H9 (cell line): ENCODE measurements around the gene GSTM1. TPM values are rescaled to one million over a fixed set of nuclear protein-coding genes. Genes with fewer than 3 reads are reported as not detected.

Experiments
- DNase-seq: peaks from one replicate; pipeline ENCODE4 v3.0.0-alpha.2; 2017
- H2AFZ ChIP-seq: one replicate; pipeline ENCODE4 v1.6.1; 2013; ENCODE audit warnings: mild to moderate bottlenecking, low read length, control low read depth, moderate library complexity
- H2AK5ac ChIP-seq: 2 replicates; pipeline ENCODE4 v1.6.1; 2013; ENCODE audit warnings: low read length, control low read depth, mixed read lengths; ENCODE audit not compliant: insufficient read length
- H2BK120ac ChIP-seq: one replicate; pipeline ENCODE4 v1.6.1; 2013; ENCODE audit warnings: low read depth, mild to moderate bottlenecking, low read length, control low read depth, inconsistent platforms; ENCODE audit not compliant: poor library complexity, severe bottlenecking
- H2BK12ac ChIP-seq: 2 replicates; pipeline ENCODE4 v1.6.1; 2013; ENCODE audit warnings: low read length, control low read depth, mixed read lengths, low read depth; ENCODE audit not compliant: insufficient read length
- H2BK15ac ChIP-seq: 2 replicates; pipeline ENCODE4 v1.6.1; 2013; ENCODE audit warnings: low read depth, low read length, control low read depth
- H2BK20ac ChIP-seq: one replicate; pipeline ENCODE4 v1.6.1; 2013; ENCODE audit warnings: low read depth, mild to moderate bottlenecking, low read length, control low read depth, inconsistent platforms; ENCODE audit not compliant: poor library complexity, severe bottlenecking
- H2BK5ac ChIP-seq: 2 replicates; pipeline ENCODE4 v1.6.1; 2013; ENCODE audit warnings: low read length, control low read depth, mixed read lengths; ENCODE audit not compliant: insufficient read length
- H3K14ac ChIP-seq: 2 replicates; pipeline ENCODE4 v1.6.1; 2013; ENCODE audit warnings: low read length, control low read depth; ENCODE audit not compliant: insufficient read depth
- H3K18ac ChIP-seq: 2 replicates; pipeline ENCODE4 v1.6.1; 2013; ENCODE audit warnings: low read depth, mild to moderate bottlenecking, mixed read lengths, low read length, control low read depth; ENCODE audit not compliant: insufficient read length
- H3K23ac ChIP-seq: 2 replicates; pipeline ENCODE4 v1.6.1; 2013; ENCODE audit warnings: low read length, control low read depth, mixed read lengths, low read depth; ENCODE audit not compliant: insufficient read length
- H3K23me2 ChIP-seq: 2 replicates; pipeline ENCODE4 v1.6.1; 2013; ENCODE audit warnings: low read depth, mild to moderate bottlenecking, mixed read lengths, low read length, control low read depth; ENCODE audit not compliant: insufficient read length, poor library complexity, severe bottlenecking
- H3K27ac ChIP-seq: 2 replicates; pipeline ENCODE4 v1.5.1; 2013; ENCODE audit warnings: low read length, control low read depth, mixed read lengths, low read depth; ENCODE audit not compliant: insufficient read length
- H3K27me3 ChIP-seq: 2 replicates; pipeline ENCODE4 v1.6.1; 2013; ENCODE audit warnings: low read length, control low read depth, inconsistent platforms; ENCODE audit not compliant: insufficient read depth
- H3K4ac ChIP-seq: 2 replicates; pipeline ENCODE4 v1.6.1; 2013; ENCODE audit warnings: low read depth, mild to moderate bottlenecking, control low read depth, inconsistent platforms, low read length, moderate library complexity
- H3K4me1 ChIP-seq: 2 replicates; pipeline ENCODE4 v1.6.1; 2013; ENCODE audit warnings: low read length, control low read depth, inconsistent platforms; ENCODE audit not compliant: insufficient read depth
- H3K4me2 ChIP-seq: 2 replicates; pipeline ENCODE4 v1.6.1; 2013; ENCODE audit warnings: low read length, control low read depth, mixed read lengths; ENCODE audit not compliant: insufficient read length, insufficient read depth
- H3K56ac ChIP-seq: 2 replicates; pipeline ENCODE4 v1.6.1; 2013; ENCODE audit warnings: low read depth, mild to moderate bottlenecking, mixed read lengths, low read length, control low read depth; ENCODE audit not compliant: insufficient read length
- H3K79me1 ChIP-seq: 2 replicates; pipeline ENCODE4 v1.6.1; 2013; ENCODE audit warnings: low read depth, mild to moderate bottlenecking, moderate library complexity, low read length, control low read depth, inconsistent platforms; ENCODE audit not compliant: insufficient read depth, poor library complexity, severe bottlenecking
- H3K79me2 ChIP-seq: 2 replicates; pipeline ENCODE4 v1.6.1; 2013; ENCODE audit warnings: low read length, control low read depth, inconsistent platforms; ENCODE audit not compliant: insufficient read depth
- H3K9ac ChIP-seq: 2 replicates; pipeline ENCODE4 v1.6.1; 2013; ENCODE audit warnings: low read length, control low read depth, mixed read lengths; ENCODE audit not compliant: insufficient read length; ENCODE audit errors: extremely low read depth
- H3K9me3 ChIP-seq: one replicate; pipeline ENCODE4 v1.6.1; 2013; ENCODE audit warnings: low read depth, low read length, inconsistent platforms; ENCODE audit not compliant: control insufficient read depth
- H3T11ph ChIP-seq: one replicate; pipeline ENCODE4 v1.6.1; 2013; ENCODE audit warnings: mild to moderate bottlenecking, low read length, control low read depth, inconsistent platforms
- H4K20me1 ChIP-seq: one replicate; pipeline ENCODE4 v1.6.1; 2013; ENCODE audit not compliant: control insufficient read depth, insufficient read length, insufficient read depth
- H4K5ac ChIP-seq: 2 replicates; pipeline ENCODE4 v1.6.1; 2013; ENCODE audit warnings: low read depth, mild to moderate bottlenecking, mixed read lengths, low read length, control low read depth; ENCODE audit not compliant: insufficient read length
- H4K8ac ChIP-seq: replicated peaks from 2 replicates; pipeline ENCODE4 v1.6.1; 2013; ENCODE audit warnings: low read length, control low read depth, mixed read lengths, low read depth; ENCODE audit not compliant: insufficient read length
- H4K91ac ChIP-seq: 2 replicates; pipeline ENCODE4 v1.6.1; 2013; ENCODE audit warnings: low read depth, mild to moderate bottlenecking, moderate library complexity, mixed read lengths, low read length, control low read depth; ENCODE audit not compliant: insufficient read length
- H3K27ac Mint-ChIP-seq, 3 experiments: 2 replicates in 2 of 3; 3 replicates in 1 of 3; pipeline ENCODE4 v1.8.0; 2020 to 2021; ENCODE audit warnings: mixed read lengths in 3 of 3, mild to moderate bottlenecking in 1 of 3, moderate library complexity in 1 of 3
- H3K27me3 Mint-ChIP-seq: 2 replicates; pipeline ENCODE4 v1.8.0; 2021; ENCODE audit warnings: low read depth, mild to moderate bottlenecking, moderate library complexity, mixed read lengths
- H3K36me3 Mint-ChIP-seq, 3 experiments: 2 replicates in 2 of 3; 3 replicates in 1 of 3; pipeline ENCODE4 v1.8.0; 2020 to 2021; ENCODE audit warnings: low read depth in 3 of 3, mixed read lengths in 3 of 3; ENCODE audit not compliant: insufficient read depth in 1 of 3
- H3K4me1 Mint-ChIP-seq, 2 experiments: 2 replicates each; pipeline ENCODE4 v1.8.0; 2020; ENCODE audit warnings: mixed read lengths in 2 of 2
- H3K4me3 Mint-ChIP-seq, 2 experiments: 2 replicates in 1 of 2; 3 replicates in 1 of 2; pipeline ENCODE4 v1.8.0; 2020 to 2021; ENCODE audit warnings: mild to moderate bottlenecking in 2 of 2, mixed read lengths in 2 of 2, moderate library complexity in 1 of 2
- H3K9me3 Mint-ChIP-seq, 2 experiments: 2 replicates in 1 of 2; 3 replicates in 1 of 2; pipeline ENCODE4 v1.8.0; 2020; ENCODE audit warnings: mild to moderate bottlenecking in 2 of 2, mixed read lengths in 2 of 2, moderate library complexity in 1 of 2
- WGBS: extraction: QIAGEN DNeasy Blood & Tissue Kit; methylation state at CpG from one replicate; pipeline ENCODE4 v1.1.7; 2013; ENCODE audit warnings: missing lambda C conversion rate, low lambda C conversion rate, mixed read lengths; ENCODE audit not compliant: insufficient read length; ENCODE audit errors: extremely low coverage; 5-methylcytosine and 5-hydroxymethylcytosine counted together
- total RNA-seq: library from RNA; stranded (reverse); gene quantifications from 2 replicates; pipeline ENCODE4 v1.2.1, GENCODE V29; 2021
- TF ChIP-seq, protein P1 (sequence below): fragments of 200-600 bp; sonication (generic); conservative IDR thresholded peaks from 3 replicates; pipeline ENCODE4 v1.8.0; 2021; ENCODE audit warnings: antibody characterized with exemption, mild to moderate bottlenecking

The GSTM1 gene
- total RNA-seq, 1 experiment from 2014 or later, result 19.5 TPM

DNA sequence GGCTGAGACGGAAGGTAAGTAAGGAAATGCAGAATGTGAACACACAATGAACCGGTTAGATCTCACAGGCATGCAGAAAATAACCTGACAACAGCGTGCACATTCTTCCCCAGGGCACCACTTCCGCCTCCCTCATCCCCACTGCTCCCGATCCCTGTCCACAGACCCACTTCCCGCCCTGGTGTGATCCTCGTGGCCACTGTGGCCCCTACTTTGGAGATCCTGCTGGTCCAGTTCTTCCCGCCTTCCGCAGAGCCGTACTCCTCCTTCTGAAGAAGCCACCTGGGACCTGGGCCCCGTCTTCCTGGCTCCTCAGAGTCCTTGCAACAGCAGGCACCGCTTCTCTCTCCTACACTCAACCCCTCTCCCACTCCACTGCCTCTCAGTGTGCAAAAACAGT lies 33.1 kb upstream of the GSTM1 start:
- no peak for DNase-seq
- Histone ChIP-seq H2BK20ac (no peak overlapping the region), H4K91ac (no peak overlapping the region), H3K27ac (no peak overlapping the region), H3K4me1 (no peaks in the 10 kb centered on the region), H2AK5ac (no peak overlapping the region), H3K56ac (no peak overlapping the region), H4K5ac (no peak overlapping the region), H2BK120ac (no peak overlapping the region), H3K9ac (no peak overlapping the region), H4K20me1 (no peaks in the 10 kb centered on the region), H3K23ac (no peak overlapping the region), H3K79me1 (no peaks in the 10 kb centered on the region), H2BK15ac (no peak overlapping the region), H2BK5ac (no peak overlapping the region), H4K8ac (no peak overlapping the region), H3K23me2 (peaks cover 4% of the 10 kb centered on the region), H3K79me2 (no peaks in the 10 kb centered on the region), H3T11ph (no peak overlapping the region), H3K4ac (no peak overlapping the region), H3K9me3 (no peaks in the 10 kb centered on the region), H3K4me2 (no peak overlapping the region), H3K18ac (no peak overlapping the region), H2AFZ (no peak overlapping the region), H3K27me3 (no peaks in the 10 kb centered on the region), H2BK12ac (no peak overlapping the region), H3K14ac (no peak overlapping the region)
- H3K4me3 Mint-ChIP-seq, result peak overlapping the region in 1 of 2 experiments; percentile 94; a peak in 2 of 5 replicates
- peaks cover 42% of the 10 kb centered on the region for H3K27me3 Mint-ChIP-seq
- H3K4me1 Mint-ChIP-seq, result peaks cover 5 to 14% of the 10 kb centered on the region in 2 experiments; a peak in 3 of 4 replicates
- no CpG with 5 or more reads among the region's 12 CpGs for WGBS
- TF ChIP-seq, protein P1, sequence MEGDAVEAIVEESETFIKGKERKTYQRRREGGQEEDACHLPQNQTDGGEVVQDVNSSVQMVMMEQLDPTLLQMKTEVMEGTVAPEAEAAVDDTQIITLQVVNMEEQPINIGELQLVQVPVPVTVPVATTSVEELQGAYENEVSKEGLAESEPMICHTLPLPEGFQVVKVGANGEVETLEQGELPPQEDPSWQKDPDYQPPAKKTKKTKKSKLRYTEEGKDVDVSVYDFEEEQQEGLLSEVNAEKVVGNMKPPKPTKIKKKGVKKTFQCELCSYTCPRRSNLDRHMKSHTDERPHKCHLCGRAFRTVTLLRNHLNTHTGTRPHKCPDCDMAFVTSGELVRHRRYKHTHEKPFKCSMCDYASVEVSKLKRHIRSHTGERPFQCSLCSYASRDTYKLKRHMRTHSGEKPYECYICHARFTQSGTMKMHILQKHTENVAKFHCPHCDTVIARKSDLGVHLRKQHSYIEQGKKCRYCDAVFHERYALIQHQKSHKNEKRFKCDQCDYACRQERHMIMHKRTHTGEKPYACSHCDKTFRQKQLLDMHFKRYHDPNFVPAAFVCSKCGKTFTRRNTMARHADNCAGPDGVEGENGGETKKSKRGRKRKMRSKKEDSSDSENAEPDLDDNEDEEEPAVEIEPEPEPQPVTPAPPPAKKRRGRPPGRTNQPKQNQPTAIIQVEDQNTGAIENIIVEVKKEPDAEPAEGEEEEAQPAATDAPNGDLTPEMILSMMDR, result no peak
- H3K27ac Mint-ChIP-seq, result no peak overlapping the region; a peak in 1 of 7 replicates
- no peaks in the 10 kb centered on the region for H3K36me3 Mint-ChIP-seq
- no peaks in the 10 kb centered on the region for H3K9me3 Mint-ChIP-seq
